Measurements from ENCODE around the gene MEST.
"Not testable (repeated sequence)": the region's sequence is repeated elsewhere in the genome, so short reads cannot be mapped to it uniquely, and the experiment has no call there.

MEST gene

GRCh38 chr7:130505753-130506152 is 13.9 kb downstream of the MEST start:
- DNase-seq (ENCODE audit: low spot score) = no peak
- no peak for TF ChIP-seq CTCF (IDR thresholded peaks at IDR 0.05; ENCODE audit: extremely low read depth, missing control alignments)

- DNase-seq (ENCODE audit: low spot score) = no peak
- TF ChIP-seq CTCF (IDR thresholded peaks at IDR 0.05; ENCODE audit: extremely low read depth, missing control alignments) = no peak
Observed at GRCh38 chr7:130506358-130506757, 14.5 kb downstream of the MEST start.

- not testable (repeated sequence) for DNase-seq (ENCODE audit: low spot score)
Observed at GRCh38 chr7:130512038-130512437, 20.2 kb downstream of the MEST start.

GRCh38 chr7:130513447-130513846 is 21.6 kb downstream of the MEST start:
- DNase-seq (ENCODE audit: low spot score) = no peak
- TF ChIP-seq CTCF (IDR thresholded peaks at IDR 0.05; ENCODE audit: extremely low read depth, missing control alignments) = no peak

GRCh38 chr7:130515315-130516040 is 23.6 kb downstream of the MEST start:
- no peak for DNase-seq (ENCODE audit: low spot score)
- no peak for TF ChIP-seq CTCF (IDR thresholded peaks at IDR 0.05; ENCODE audit: extremely low read depth, missing control alignments)

GRCh38 chr7:130521258-130521951 is 29.5 kb downstream of the MEST start:
- no peak for DNase-seq (ENCODE audit: low spot score)
- no peak for TF ChIP-seq CTCF (IDR thresholded peaks at IDR 0.05; ENCODE audit: extremely low read depth, missing control alignments)

- DNase-seq (ENCODE audit: low spot score) = not testable (repeated sequence)
Observed at GRCh38 chr7:130523519-130524125, 31.7 kb downstream of the MEST start.

- DNase-seq (ENCODE audit: low spot score) = no peak
- no peak for TF ChIP-seq CTCF (IDR thresholded peaks at IDR 0.05; ENCODE audit: extremely low read depth, missing control alignments)
Observed at GRCh38 chr7:130524628-130525027, 32.7 kb downstream of the MEST start.

GRCh38 chr7:130527752-130528355 is 36.0 kb downstream of the MEST start:
- not testable (repeated sequence) for DNase-seq (ENCODE audit: low spot score)

All from GM20000 (cell line).